Smooth muscle cell (in vitro differentiated cells): ENCODE data around the gene STX8. TPM values are rescaled to one million over a fixed set of nuclear protein-coding genes. Genes with fewer than 3 reads are reported as not detected.

Experiments used
- DNase-seq: peaks from one replicate; lab custom pipeline; 2025; ENCODE audit not compliant: unreplicated experiment; lab: John Stamatoyannopoulos, UW
- H2AFZ ChIP-seq: fragments of 200-600 bp; sonication (generic); 2 replicates; pipeline ENCODE4 v1.6.0; 2016; ENCODE audit warnings: antibody characterized with exemption, low read depth, mild to moderate bottlenecking
- H3F3A ChIP-seq: fragments of 200-600 bp; sonication (generic); 2 replicates; pipeline ENCODE4 v1.6.0; 2017; ENCODE audit warnings: antibody characterized with exemption, low read depth
- H3K27ac ChIP-seq: fragments of 200-600 bp; sonication (generic); 2 replicates; pipeline ENCODE4 v1.5.1; 2016; ENCODE audit warnings: low read depth, mild to moderate bottlenecking
- H3K27me3 ChIP-seq: fragments of 200-600 bp; sonication (generic); 2 replicates; pipeline ENCODE4 v1.6.1; 2016; ENCODE audit warnings: low read depth, mild to moderate bottlenecking
- H3K36me3 ChIP-seq: fragments of 200-600 bp; sonication (generic); 2 replicates; pipeline ENCODE4 v1.5.1; 2016; ENCODE audit warnings: low read depth
- H3K4me1 ChIP-seq: fragments of 200-600 bp; sonication (generic); 2 replicates; pipeline ENCODE4 v1.5.1; 2016; ENCODE audit warnings: low read depth
- H3K4me2 ChIP-seq: fragments of 200-600 bp; sonication (generic); 2 replicates; pipeline ENCODE4 v1.6.0; 2016; ENCODE audit warnings: mild to moderate bottlenecking
- H3K4me3 ChIP-seq: fragments of 200-600 bp; sonication (generic); 2 replicates; pipeline ENCODE4 v1.5.1; 2016; ENCODE audit warnings: mild to moderate bottlenecking
- H3K79me2 ChIP-seq: fragments of 200-600 bp; sonication (generic); 2 replicates; pipeline ENCODE4 v1.6.0; 2016; ENCODE audit warnings: low read depth, mild to moderate bottlenecking
- H3K9ac ChIP-seq: fragments of 200-600 bp; sonication (generic); 2 replicates; pipeline ENCODE4 v1.6.0; 2016; ENCODE audit warnings: low read depth
- H3K9me3 ChIP-seq: fragments of 200-600 bp; sonication (generic); replicated peaks from 2 replicates; pipeline ENCODE4 v1.5.1; 2016; ENCODE audit warnings: low read depth
- H4K20me1 ChIP-seq: fragments of 200-600 bp; sonication (generic); 2 replicates; pipeline ENCODE4 v1.6.0; 2016; ENCODE audit warnings: low read depth
- CTCF ChIP-seq: fragments of 200-600 bp; sonication (generic); IDR thresholded peaks from 2 replicates; pipeline ENCODE4 v1.5.1; 2017; ENCODE audit warnings: borderline replicate concordance, mild to moderate bottlenecking, antibody characterized with exemption; ENCODE audit not compliant: insufficient read depth, poor library complexity, severe bottlenecking
- WGBS: methylation state at CpG from one replicate; pipeline ENCODE4 v1.1.7; 2016; ENCODE audit warnings: low lambda C conversion rate; 5-methylcytosine and 5-hydroxymethylcytosine counted together
- polyA plus RNA-seq: library from polyadenylated mRNA; unstranded; fragments of >200 nt; fragmentation: Nextera tagmentation; extraction: Ambion mirVana; gene quantifications from 2 replicates; pipeline ENCODE4 v1.2.1, GENCODE V29; 2016
- total RNA-seq: library from RNA; depleted of rRNA; stranded (reverse); fragments of >200 nt; gene quantifications from 2 replicates; pipeline ENCODE4 v1.2.3, GENCODE V29; 2014

Gene STX8
- total and polyA plus RNA-seq, 2 experiments from 2014 or later = 63.8 to 88.5 TPM

- no peaks in the 10 kb centered on the region for H3K27me3 ChIP-seq
- no peaks in the 10 kb centered on the region for H3F3A ChIP-seq
- no peak for DNase-seq
- no peak overlapping the region for H3K27ac ChIP-seq
- no peak overlapping the region for H2AFZ ChIP-seq
- 88% methylated on average over 16 of the region's 16 CpGs for WGBS
- no peaks in the 10 kb centered on the region for H3K9me3 ChIP-seq
- H3K4me2 ChIP-seq = no peak overlapping the region
- H3K9ac ChIP-seq = no peak overlapping the region
- no peaks in the 10 kb centered on the region for H3K36me3 ChIP-seq
- TF ChIP-seq CTCF = no peak
- no peaks in the 10 kb centered on the region for H3K79me2 ChIP-seq
- H3K4me3 ChIP-seq = no peak overlapping the region
- peaks cover 3% of the 10 kb centered on the region for H3K4me1 ChIP-seq
- no peaks in the 10 kb centered on the region for H4K20me1 ChIP-seq
Measured at GRCh38 chr17:9241774-9242496, 333.7 kb downstream of the STX8 start.

- Histone ChIP-seq H3K4me1 (peaks cover 3% of the 10 kb centered on the region), H3K27ac (peak overlapping the region; percentile 79), H3K36me3 (no peaks in the 10 kb centered on the region), H2AFZ (no peak overlapping the region), H3F3A (no peaks in the 10 kb centered on the region), H3K79me2 (no peaks in the 10 kb centered on the region), H3K4me2 (no peak overlapping the region), H3K27me3 (no peaks in the 10 kb centered on the region), H3K9me3 (no peaks in the 10 kb centered on the region), H3K4me3 (no peak overlapping the region), H4K20me1 (no peaks in the 10 kb centered on the region), H3K9ac (no peak overlapping the region)
- WGBS = 80% methylated on average over 10 of the region's 10 CpGs
- no peak for TF ChIP-seq CTCF
- DNase-seq = no peak
Measured at GRCh38 chr17:9241371-9241712, 334.3 kb downstream of the STX8 start.

GRCh38 chr17:9240659-9241370 is 334.8 kb downstream of the STX8 start:
- 31% methylated on average over 16 of the region's 17 CpGs for WGBS
- H3K27ac ChIP-seq = peak overlapping the region; percentile 79
- H3K4me2 ChIP-seq = peak overlapping the region; percentile 96
- H3K27me3 ChIP-seq = no peaks in the 10 kb centered on the region
- no peak overlapping the region for H2AFZ ChIP-seq
- no peaks in the 10 kb centered on the region for H3K9me3 ChIP-seq
- H3K36me3 ChIP-seq = no peaks in the 10 kb centered on the region
- H3K79me2 ChIP-seq = no peaks in the 10 kb centered on the region
- H3K4me3 ChIP-seq = peak overlapping the region; percentile 60
- H3F3A ChIP-seq = no peaks in the 10 kb centered on the region
- peak; percentile 65 for DNase-seq
- H3K9ac ChIP-seq = peak overlapping the region; percentile 76
- peaks cover 3% of the 10 kb centered on the region for H3K4me1 ChIP-seq
- no peaks in the 10 kb centered on the region for H4K20me1 ChIP-seq
- TF ChIP-seq CTCF = no peak
